Liver (tissue), 3 donors: ENCODE results near the gene ENOX1.

Source experiments
- CTCF ChIP-seq: fragments of 150-350 bp; IDR thresholded peaks from 2 replicates; pipeline ENCODE4 v1.5.1; 2017; ENCODE audit warnings: improper control_type of control experiment, low read depth, low read length; ENCODE audit not compliant: missing input control
- FOXA1 ChIP-seq: IDR thresholded peaks from 2 replicates; pipeline ENCODE4 v1.6.1; 2016; ENCODE audit warnings: antibody characterized with exemption
- MAX ChIP-seq: IDR thresholded peaks from 2 replicates; pipeline ENCODE4 v1.6.1; 2016; ENCODE audit warnings: antibody characterized with exemption
- SP1 ChIP-seq: IDR thresholded peaks from 2 replicates; pipeline ENCODE4 v1.6.1; 2018; ENCODE audit warnings: antibody characterized with exemption, mild to moderate bottlenecking
- TAF1 ChIP-seq: conservative IDR thresholded peaks from 2 replicates; pipeline ENCODE4 v1.6.1; 2016; ENCODE audit warnings: antibody characterized with exemption, mild to moderate bottlenecking
- YY1 ChIP-seq: IDR thresholded peaks from 2 replicates; pipeline ENCODE4 v1.6.1; 2016; ENCODE audit warnings: antibody characterized with exemption, mild to moderate bottlenecking
- donor health status: healthy.
- donor health status: healthy.

GRCh38 chr13:43569658-43570057, 217.1 kb downstream of the ENOX1 start:
- TF ChIP-seq CTCF (no peak), MAX (no peak), FOXA1 (no peak), YY1 (no peak), SP1 (no peak), TAF1 (no peak)
